Hematopoietic multipotent progenitor cell treated with erythropoietin and hydrocortisone succinate and interleukin-3 and kit ligand, for 6 days (in vitro differentiated cells): Measurements from ENCODE around the gene WDR6.

Experiments used
- DNase-seq: peaks from one replicate; pipeline ENCODE4 v3.0.0-alpha.2; 2015

Gene WDR6

GRCh38 chr3:49030321-49030720 lies 23.1 kb downstream of the WDR6 start:
- no peak for DNase-seq

GRCh38 chr3:49032646-49033304 lies 25.6 kb downstream of the WDR6 start:
- no peak for DNase-seq

- no peak for DNase-seq
These were observed 27.5 kb downstream of the WDR6 start for GRCh38 chr3:49034650-49035049.

- DNase-seq = no peak
These were observed 28.1 kb downstream of the WDR6 start for GRCh38 chr3:49035281-49035680.

- DNase-seq = peak; percentile 8
These were observed 46.4 kb downstream of the WDR6 start for GRCh38 chr3:49053543-49053942.

- DNase-seq = no peak
These were observed 47.2 kb downstream of the WDR6 start for GRCh38 chr3:49054344-49054862.

- DNase-seq = no peak
These were observed 50.1 kb downstream of the WDR6 start for GRCh38 chr3:49057268-49057667.

- no peak for DNase-seq
These were observed 50.8 kb downstream of the WDR6 start for GRCh38 chr3:49058011-49058410.
